Muscle of arm (tissue), 12 donors: ENCODE data around the gene GPRIN1. TPM values are rescaled to one million over a fixed set of nuclear protein-coding genes. Genes with fewer than 3 reads are reported as not detected.

Source experiments
- DNase-seq: peaks from one replicate; pipeline ENCODE4 v3.0.0-alpha.2; 2013
- polyA plus RNA-seq, 12 donors: library from polyadenylated mRNA; unstranded; fragments of 120-200 nt; gene quantifications; one replicate each; pipeline ENCODE4 v1.2.1, GENCODE V29; 2013; ENCODE audit not compliant: insufficient read length in 12 of 12

The GPRIN1 gene
- polyA plus RNA-seq, 12 donors = 0.48 to 5.5 (median 0.70) TPM; not detected in 1

DNA sequence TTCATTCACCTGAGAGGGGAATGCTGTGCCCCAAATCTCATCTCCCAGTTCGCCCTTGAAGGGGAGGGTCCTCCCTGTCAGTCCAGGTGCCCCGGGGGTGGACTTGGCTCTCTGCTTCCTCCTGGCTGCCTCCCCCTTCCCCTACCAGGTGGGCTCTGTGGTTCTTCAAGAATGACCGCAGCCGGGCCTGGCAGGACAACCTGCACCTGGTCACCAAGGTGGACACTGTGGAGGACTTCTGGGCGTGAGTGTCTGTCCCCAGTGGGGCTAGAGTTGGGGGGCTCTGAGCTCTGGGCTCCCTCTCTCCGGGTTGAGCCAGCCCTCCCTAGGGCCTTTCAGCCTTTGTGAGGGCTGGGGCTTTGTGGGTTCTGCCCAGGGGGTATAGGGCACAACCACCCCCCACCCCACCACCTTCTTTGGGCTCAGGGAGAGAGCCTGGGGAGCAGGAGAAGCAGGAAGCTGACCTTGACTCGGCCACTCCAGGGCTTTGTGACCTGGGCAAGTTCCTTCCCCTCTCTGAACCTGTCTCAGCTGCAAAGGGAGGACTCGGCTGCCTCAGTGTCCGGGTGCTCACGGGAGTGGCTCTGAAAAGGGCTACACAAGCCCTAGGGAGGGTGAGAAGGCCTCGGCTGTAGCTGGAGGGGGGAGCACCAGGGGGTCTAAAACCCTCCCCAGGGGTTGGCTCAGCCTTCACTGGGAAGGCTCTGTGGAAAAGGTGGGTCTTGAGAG is 33.7 kb upstream of the GPRIN1 start:
- DNase-seq = no peak

GRCh38 chr5:176642675-176643490 is 32.9 kb upstream of the GPRIN1 start:
- no peak for DNase-seq

- DNase-seq = no peak
Observed at GRCh38 chr5:176640616-176641015, 30.7 kb upstream of the GPRIN1 start.

- DNase-seq = no peak
Observed at GRCh38 chr5:176639981-176640380, 30.0 kb upstream of the GPRIN1 start.

DNA sequence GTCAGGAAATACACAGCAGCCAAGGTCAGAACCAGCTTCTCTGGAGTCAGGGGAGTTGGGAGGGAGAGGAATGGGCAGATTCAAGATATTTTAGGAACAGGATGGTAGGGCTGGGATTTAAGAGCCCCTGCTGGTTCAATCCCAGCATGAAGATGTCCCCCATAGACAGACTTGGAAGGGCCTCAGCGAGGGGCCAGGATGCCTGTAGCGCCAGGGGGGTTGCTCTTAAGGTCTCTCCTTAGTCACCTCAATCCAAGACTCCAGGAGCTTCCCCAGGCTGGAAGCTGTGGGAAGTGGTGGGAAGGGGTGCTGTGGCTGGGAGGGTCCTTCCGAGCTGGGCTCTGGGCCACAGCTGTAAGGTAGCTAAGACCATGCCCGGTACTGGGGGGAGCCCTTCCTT is 29.3 kb upstream of the GPRIN1 start:
- no peak for DNase-seq

DNA sequence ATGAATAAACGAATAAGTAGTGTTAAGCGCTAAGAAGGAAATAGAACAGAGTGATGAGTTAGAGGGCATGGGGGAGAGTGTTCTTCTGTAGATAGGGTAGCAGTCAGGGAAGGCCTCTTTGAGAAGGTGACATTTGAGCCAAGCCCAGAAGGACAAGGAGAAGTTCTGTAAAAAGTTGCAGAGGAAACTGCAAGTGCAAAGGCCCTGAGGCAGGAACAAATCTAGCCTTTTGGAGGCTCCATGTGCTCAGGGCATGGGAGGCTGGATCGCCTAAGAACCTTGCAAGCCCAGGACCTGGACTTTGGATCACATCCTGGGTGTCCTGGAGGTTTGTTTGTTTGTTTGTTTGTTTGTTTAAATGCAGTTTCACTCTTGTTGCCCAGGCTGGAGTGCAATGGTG is 28.5 kb upstream of the GPRIN1 start:
- DNase-seq = no peak

- DNase-seq = no peak
Observed at GRCh38 chr5:176637556-176637955, 27.6 kb upstream of the GPRIN1 start.

- DNase-seq = no peak
Observed at GRCh38 chr5:176636426-176636825, 26.5 kb upstream of the GPRIN1 start.

- DNase-seq = no peak
Observed at GRCh38 chr5:176633598-176633997, 23.6 kb upstream of the GPRIN1 start.

DNA sequence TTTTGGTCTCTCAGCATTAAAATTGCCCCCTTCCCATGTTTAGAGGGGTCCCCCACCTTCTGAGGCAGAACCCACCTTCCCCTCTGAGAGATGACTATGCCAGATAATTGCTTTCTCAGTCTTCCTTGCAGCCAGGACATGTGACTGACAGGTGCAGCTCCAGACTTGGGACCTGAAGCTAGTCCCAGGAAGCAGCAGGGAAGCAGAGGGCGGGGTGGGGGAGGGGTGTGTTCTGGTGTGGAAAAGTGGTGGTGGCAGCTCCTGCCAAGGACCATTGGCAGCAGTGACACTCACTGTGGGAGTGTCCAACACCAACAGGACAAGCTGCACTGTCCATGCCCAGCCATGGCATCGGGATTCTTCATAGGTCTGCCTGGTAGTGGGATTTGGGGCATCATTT is 22.8 kb upstream of the GPRIN1 start:
- DNase-seq = no peak

DNA sequence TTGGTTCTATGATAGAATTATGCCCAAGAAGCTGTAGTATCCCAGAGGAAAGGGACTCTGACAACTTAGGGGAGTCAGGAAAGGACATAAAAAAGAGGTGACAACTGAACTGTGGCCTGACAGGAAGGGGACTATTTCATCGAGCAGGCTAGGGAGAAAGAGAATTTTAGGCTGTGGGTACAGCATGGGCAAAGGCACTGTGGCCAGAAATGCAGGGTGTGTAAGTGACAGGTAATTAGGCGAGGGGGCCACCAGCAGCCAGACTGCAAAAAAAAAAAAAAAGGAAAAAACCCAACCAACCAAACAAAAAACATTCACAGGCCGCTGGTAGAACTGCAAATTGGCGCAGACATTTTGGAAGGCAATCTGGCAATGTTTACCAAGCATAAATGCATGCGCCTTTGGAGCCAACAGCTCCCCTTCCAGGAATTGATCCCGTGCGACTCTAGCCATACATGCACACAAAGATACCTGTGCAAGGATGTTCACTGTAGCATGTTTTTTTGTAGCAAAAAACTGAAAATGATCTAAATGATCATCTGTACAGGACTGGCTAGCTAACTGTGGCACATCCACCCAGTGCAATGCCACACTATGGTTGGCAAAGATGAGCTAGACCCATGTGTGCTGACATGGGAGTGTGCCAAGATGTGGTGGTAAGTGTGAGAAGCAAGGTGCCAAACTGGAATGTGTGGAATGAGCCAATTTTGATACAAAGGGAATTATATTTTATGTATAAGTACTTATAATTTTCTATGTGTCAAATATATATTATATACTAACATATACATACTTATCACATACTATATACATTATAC is 21.6 kb upstream of the GPRIN1 start:
- DNase-seq = no peak

GRCh38 chr5:176630681-176631222 is 20.8 kb upstream of the GPRIN1 start:
- DNase-seq = no peak

- DNase-seq = no peak
Observed at GRCh38 chr5:176629853-176630680, 20.1 kb upstream of the GPRIN1 start, which contains the start of the genes EIF4E1B and SNCB. Gene EIF4E1B (plus strand): TSS chr5:176630675. CDS start chr5:176642788, 12,113 bp downstream. Gene SNCB (minus strand): TSS chr5:176630534. CDS start chr5:176629654, 880 bp downstream.

GRCh38 chr5:176629317-176629852 is 19.4 kb upstream of the GPRIN1 start:
- no peak for DNase-seq

- DNase-seq = no peak
Observed at GRCh38 chr5:176628406-176629228, 18.7 kb upstream of the GPRIN1 start.

DNA sequence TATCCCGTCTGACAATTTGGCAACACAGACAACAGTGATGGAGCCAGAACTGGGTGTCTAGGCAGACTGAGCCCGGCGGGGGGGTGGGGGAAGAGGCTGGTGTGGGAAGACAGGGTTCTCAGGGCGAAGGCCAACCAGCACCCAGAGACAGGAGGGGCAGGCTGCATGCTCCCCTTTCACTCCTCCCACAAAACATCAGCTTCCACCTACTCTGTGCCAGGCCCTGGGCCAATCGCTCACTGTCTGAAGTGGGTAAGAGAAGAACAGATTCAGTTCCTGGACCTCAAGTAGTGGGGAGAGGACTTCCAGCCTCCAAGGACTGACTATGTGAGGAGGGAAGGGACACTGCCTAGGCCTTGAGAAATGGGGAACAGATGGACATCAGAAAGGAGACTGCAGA is 17.6 kb upstream of the GPRIN1 start:
- no peak for DNase-seq

GRCh38 chr5:176626876-176627236 is 16.9 kb upstream of the GPRIN1 start:
- no peak for DNase-seq

DNA sequence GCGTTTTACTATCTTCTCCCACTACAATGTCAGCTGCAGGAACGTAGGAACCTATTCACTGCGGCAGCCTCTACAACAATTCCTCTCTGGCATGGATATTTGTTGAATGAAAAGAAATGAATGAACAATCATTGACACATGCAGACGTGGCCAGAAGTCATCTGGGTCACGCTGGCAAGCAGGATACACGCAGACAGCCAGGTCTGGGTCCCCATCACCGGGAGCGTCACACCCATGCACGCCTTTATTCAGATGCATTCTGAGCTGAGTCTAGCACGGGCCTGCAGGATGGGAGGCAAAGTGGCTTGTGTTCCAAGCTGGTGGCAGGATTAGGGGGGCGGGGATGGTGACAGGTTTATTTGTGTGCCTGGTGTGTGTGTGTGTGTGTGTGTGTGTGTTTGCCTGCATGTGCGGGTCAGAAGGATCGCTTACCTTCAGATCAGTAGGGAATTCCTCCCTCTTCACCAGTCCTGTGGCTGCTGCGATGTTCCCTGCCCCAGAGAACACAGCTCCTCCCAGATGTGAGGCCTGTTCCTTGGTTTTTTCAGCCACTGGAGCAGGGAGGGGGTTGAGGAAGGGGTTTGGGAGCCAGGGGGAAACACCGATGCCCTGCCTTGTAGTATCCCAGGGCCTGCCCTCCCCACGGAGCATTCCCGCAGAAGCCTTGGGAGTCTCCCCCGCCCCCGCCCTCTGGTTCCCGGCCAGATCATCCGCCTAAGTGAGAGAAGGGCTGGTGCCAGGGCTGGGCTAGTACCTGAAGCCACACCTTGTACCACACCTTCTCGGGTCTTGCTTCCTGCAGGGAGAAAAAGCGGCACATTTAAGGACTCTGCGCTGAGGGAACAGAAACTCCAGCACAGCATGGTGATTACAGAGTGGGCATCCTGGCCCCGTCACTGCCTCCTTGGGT is 16.3 kb upstream of the GPRIN1 start:
- DNase-seq = no peak

DNA sequence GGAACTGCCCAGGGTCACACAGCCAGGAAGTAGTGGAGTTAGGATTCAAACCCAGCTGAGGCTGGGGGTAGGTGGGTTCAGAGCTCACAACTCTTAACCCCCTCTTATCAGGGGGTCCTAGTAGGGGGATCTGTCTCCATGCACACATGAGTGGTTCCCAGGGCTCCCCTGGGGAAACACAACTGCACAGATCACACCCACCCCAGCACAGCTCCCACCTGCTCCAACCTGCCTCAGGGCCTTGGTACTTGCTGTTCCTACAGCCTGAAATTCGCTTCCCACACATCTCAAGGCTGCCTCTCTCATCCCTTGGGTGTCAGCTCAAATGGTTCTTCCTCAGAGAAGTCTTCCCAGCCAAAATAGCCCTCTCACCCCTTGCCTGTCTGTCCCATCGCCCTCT is 15.6 kb upstream of the GPRIN1 start:
- no peak for DNase-seq
